WI38 (cell line): ENCODE data around the gene MARVELD2.
"Not testable (repeated sequence)": the region's sequence is repeated elsewhere in the genome, so short reads cannot be mapped to it uniquely, and the experiment has no call there.

Source experiments
- H3K4me3 ChIP-seq: 2 replicates; pipeline ENCODE4 v1.5.1; 2011; ENCODE audit warnings: low read depth, mild to moderate bottlenecking, control low read depth, low read length
- TF ChIP-seq, protein P1 (sequence below): IDR thresholded peaks from 2 replicates; pipeline ENCODE4 v1.5.1; 2012; ENCODE audit warnings: low read depth, mild to moderate bottlenecking, control low read depth, low read length

Gene MARVELD2

DNA sequence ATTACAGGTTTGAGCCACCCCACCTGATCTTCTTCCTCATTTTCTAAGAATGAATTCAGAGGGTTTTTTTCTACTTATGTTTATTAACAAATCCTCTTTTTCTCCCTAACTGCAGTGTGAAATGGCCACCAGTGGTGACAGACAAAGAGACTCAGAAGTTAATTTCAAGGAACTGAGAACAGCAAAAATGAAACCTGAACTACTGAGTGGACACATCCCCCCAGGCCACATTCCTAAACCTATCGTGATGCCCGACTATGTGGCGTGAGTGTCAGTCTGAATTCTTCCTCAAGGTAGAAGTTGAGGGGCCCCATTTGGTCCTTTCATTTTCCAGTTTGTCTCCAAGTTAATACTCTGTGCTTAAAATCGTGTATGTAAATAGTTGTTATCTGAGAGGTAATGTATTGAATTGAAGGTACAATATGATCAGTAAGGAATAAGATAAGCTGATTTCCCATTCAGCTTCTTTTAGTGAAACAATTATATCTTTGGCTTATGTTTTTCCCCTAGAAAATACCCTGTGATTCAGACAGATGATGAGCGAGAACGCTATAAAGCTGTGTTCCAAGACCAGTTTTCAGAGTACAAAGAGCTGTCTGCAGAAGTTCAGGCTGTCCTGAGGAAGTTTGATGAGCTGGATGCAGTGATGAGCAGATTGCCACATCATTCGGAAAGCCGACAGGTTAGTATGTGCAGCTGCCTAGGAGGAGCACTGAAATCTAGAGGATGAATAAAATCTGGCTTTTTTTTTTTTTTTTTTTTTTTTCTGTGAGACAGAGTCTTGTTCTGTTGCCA lies 17.7 kb downstream of the MARVELD2 start:
- TF ChIP-seq, protein P1, sequence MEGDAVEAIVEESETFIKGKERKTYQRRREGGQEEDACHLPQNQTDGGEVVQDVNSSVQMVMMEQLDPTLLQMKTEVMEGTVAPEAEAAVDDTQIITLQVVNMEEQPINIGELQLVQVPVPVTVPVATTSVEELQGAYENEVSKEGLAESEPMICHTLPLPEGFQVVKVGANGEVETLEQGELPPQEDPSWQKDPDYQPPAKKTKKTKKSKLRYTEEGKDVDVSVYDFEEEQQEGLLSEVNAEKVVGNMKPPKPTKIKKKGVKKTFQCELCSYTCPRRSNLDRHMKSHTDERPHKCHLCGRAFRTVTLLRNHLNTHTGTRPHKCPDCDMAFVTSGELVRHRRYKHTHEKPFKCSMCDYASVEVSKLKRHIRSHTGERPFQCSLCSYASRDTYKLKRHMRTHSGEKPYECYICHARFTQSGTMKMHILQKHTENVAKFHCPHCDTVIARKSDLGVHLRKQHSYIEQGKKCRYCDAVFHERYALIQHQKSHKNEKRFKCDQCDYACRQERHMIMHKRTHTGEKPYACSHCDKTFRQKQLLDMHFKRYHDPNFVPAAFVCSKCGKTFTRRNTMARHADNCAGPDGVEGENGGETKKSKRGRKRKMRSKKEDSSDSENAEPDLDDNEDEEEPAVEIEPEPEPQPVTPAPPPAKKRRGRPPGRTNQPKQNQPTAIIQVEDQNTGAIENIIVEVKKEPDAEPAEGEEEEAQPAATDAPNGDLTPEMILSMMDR = no peak
- H3K4me3 ChIP-seq = no peak overlapping the region

GRCh38 chr5:69435276-69435884 lies 20.5 kb downstream of the MARVELD2 start:
- not testable (repeated sequence) for H3K4me3 ChIP-seq

DNA sequence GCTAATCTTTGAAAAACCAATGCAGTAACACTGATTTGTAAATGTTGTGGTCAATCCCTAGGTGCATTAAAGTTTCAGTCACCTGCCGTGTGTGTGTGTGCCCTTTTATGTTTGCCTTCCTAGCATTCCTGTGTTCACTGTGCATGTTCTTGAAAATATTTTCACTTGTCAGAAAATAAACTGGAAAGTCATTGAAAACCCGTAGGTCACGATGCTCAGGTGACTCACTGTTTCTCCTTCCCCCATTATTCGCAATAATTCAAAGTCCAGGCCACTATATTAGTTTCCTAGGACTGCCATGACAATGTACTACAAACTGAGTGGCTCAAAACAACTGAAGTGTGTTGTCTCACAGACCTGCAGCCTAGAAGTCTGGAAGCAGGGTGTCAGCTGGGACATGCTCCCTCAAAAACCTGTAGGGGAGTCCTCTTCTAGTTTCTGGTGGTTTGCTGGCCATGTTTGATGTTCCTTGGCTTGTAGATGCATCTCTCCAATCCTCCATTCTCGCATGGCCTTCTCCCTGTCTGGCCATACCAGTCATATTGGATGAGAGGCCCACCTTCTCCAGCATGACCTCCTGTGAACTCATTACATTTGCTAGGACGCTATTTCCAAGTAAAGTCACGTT lies 29.3 kb downstream of the MARVELD2 start:
- TF ChIP-seq, protein P1 = no peak
- no peak overlapping the region for H3K4me3 ChIP-seq

DNA sequence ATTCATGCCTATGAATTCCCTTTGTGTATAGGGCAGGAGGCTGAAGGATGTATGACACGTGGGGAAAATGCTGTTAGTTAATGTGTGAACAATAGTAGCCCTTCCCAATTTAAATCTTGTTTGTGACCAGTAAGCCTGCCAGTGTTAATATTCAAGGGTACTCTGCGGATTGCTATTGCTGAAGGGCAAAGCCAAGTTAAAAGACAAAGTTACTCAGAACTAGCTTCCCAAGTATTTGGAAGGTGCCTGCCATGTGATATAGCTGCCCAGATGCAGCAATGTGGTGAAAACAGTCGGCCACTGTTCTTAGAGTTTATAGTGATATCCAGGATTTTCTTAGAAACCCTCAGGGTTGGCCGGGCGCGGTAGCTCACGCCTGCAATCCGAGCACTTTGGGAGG lies 34.6 kb downstream of the MARVELD2 start:
- H3K4me3 ChIP-seq = no peak overlapping the region
- TF ChIP-seq, protein P1 = no peak

GRCh38 chr5:69450116-69450515 lies 35.2 kb downstream of the MARVELD2 start:
- TF ChIP-seq, protein P1 = no peak

DNA sequence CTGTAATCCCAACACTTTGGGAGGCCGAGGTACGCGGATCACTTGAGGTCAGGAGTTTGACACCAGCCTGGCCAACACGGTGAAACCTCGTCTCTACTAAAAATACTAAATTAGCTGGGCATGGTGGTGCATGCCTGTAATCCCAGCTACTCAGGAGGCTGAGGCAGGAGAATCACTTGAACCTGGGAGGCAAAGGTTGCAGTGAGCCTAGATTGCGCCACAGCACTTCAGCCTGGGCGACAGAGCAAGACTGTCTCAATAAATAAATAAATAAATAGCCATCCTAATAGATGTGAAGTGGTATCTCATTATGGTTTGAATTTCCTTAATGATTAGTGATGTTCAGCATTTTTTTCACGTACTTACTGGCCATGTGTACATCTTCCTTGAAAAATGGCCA lies 35.6 kb downstream of the MARVELD2 start:
- not testable (repeated sequence) for H3K4me3 ChIP-seq

More at GRCh38 chr5:69450116-69450515, 35.2 kb downstream of the MARVELD2 start:
- no peak overlapping the region for H3K4me3 ChIP-seq

- TF ChIP-seq, protein P1 = no peak
- H3K4me3 ChIP-seq = no peak overlapping the region
Measured at GRCh38 chr5:69451941-69452647, 37.2 kb downstream of the MARVELD2 start.

GRCh38 chr5:69453487-69453886 lies 38.6 kb downstream of the MARVELD2 start:
- not testable (repeated sequence) for H3K4me3 ChIP-seq
